Endodermal cell (in vitro differentiated cells): ENCODE measurements around the gene RHEB. TPM values are rescaled to one million over a fixed set of nuclear protein-coding genes. Genes with fewer than 3 reads are reported as not detected.

Source experiments
- DNase-seq: peaks from one replicate; pipeline ENCODE4 v3.0.0-alpha.2; 2017
- H3K27ac ChIP-seq: 2 replicates; pipeline ENCODE4 v1.5.1; 2013; ENCODE audit warnings: mild to moderate bottlenecking, low read depth, low read length, moderate library complexity
- H3K27me3 ChIP-seq: 2 replicates; pipeline ENCODE4 v1.6.1; 2013; ENCODE audit warnings: mild to moderate bottlenecking, low read length, moderate library complexity; ENCODE audit not compliant: insufficient read depth, control insufficient read depth, poor library complexity, severe bottlenecking
- H3K36me3 ChIP-seq: 2 replicates; pipeline ENCODE4 v1.7.0; 2013; ENCODE audit warnings: mild to moderate bottlenecking, low read length, moderate library complexity; ENCODE audit not compliant: control insufficient read depth, insufficient read depth
- H3K4me1 ChIP-seq: one replicate; pipeline ENCODE4 v1.7.0; 2013; ENCODE audit warnings: low read length; ENCODE audit not compliant: control insufficient read depth, insufficient read depth
- H3K4me3 ChIP-seq: 2 replicates; pipeline ENCODE4 v1.5.1; 2013; ENCODE audit warnings: mild to moderate bottlenecking, low read length, moderate library complexity
- H3K9ac ChIP-seq: 2 replicates; pipeline ENCODE4 v1.6.1; 2013; ENCODE audit warnings: mild to moderate bottlenecking, low read length, moderate library complexity; ENCODE audit not compliant: poor library complexity, severe bottlenecking; ENCODE audit errors: extremely low read depth
- H3K9me3 ChIP-seq: 2 replicates; pipeline ENCODE4 v1.6.1; 2013; ENCODE audit warnings: mild to moderate bottlenecking, low read length, moderate library complexity; ENCODE audit not compliant: control insufficient read depth
- H3K27ac Mint-ChIP-seq: 2 replicates; pipeline ENCODE4 v1.8.0; 2020; ENCODE audit warnings: mixed read lengths
- H3K27me3 Mint-ChIP-seq: 2 replicates; pipeline ENCODE4 v1.8.0; 2021; ENCODE audit warnings: mild to moderate bottlenecking, mixed read lengths; ENCODE audit not compliant: insufficient read depth
- H3K36me3 Mint-ChIP-seq: 2 replicates; pipeline ENCODE4 v1.8.0; 2020; ENCODE audit warnings: low read depth, mixed read lengths
- H3K4me1 Mint-ChIP-seq: 2 replicates; pipeline ENCODE4 v1.8.0; 2020; ENCODE audit warnings: mixed read lengths
- H3K4me3 Mint-ChIP-seq: 2 replicates; pipeline ENCODE4 v1.8.0; 2020; ENCODE audit warnings: mild to moderate bottlenecking, moderate library complexity, mixed read lengths
- H3K9me3 Mint-ChIP-seq: 2 replicates; pipeline ENCODE4 v1.8.0; 2020; ENCODE audit warnings: mild to moderate bottlenecking, mixed read lengths
- WGBS, 2 experiments: methylation state at CpG; one replicate each; pipeline versions ENCODE4 v1.1.5 to v1.1.7; 2013; ENCODE audit warnings: missing lambda C conversion rate in 2 of 2, mixed read lengths in 1 of 2; ENCODE audit not compliant: insufficient coverage in 1 of 2, insufficient read length in 1 of 2; 5-methylcytosine and 5-hydroxymethylcytosine counted together
- microRNA-seq: library from miRNA; unstranded; fragments of <30 nt; microRNA quantifications from one replicate; pipeline ENCODE4 v1.2.0, GENCODE V29; 2020; ENCODE audit warnings: borderline microRNAs expressed
- total RNA-seq, 2 donors: library from RNA; stranded (reverse); fragmentation: NEBNext Ultra II Directional in 1 of 2; extraction: Animal tissue kit (Norgen Biotek cat#: 25700) in 1 of 2; gene quantifications; 2 replicates in 1 of 2; 3 replicates in 1 of 2; pipeline ENCODE4 v1.2.1, GENCODE V29; 2021
- TF ChIP-seq, protein P1 (sequence below): fragments of 200-600 bp; sonication (generic); conservative IDR thresholded peaks from 2 replicates; pipeline ENCODE4 v1.5.0; 2021; ENCODE audit warnings: antibody characterized with exemption, mild to moderate bottlenecking

RHEB gene
- total RNA-seq, 2 donors from 2014 or later, result 108 to 113 TPM

DNA sequence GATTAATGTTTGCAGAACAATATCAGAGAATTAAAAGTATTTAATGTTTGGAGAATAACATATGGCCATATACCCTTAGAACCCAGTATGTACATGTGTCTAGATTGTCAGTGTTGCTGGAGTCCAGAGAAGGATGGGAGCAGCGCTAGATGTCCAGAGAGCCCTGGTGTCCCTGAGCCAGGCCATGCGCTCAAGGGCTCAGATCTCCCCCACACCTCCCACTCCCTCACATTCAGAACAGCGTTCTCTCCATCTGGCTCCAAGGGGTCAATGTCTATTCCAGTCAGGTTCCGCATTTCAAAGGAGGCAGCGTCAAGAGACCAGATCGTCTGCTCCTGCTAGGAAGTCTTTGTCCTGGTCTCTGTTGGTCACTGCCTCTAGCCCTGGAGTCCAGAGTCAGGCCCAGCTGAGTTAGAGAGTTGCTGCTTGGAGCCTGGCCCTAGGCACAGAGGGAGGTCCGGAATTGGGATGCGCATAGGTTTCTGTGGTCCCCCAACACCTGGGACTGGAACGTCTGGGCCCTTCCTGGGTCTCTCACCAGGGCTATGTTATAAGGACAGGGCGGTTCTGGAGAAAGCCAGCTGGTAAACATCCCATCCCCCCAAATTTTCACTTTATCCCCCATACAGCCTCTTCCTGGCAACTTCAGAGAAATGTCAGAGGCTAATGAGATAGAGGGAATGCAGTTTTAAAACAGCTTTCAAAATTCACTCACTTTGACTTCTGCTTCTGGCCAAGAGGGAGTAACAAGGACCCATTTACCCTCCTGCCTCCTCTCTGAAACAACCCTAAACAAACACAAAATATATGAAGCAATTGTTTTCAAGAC lies 103.4 kb downstream of the RHEB start:
- H3K9ac ChIP-seq, result no peak overlapping the region
- no peaks in the 10 kb centered on the region for H3K27me3 ChIP-seq
- TF ChIP-seq, protein P1, sequence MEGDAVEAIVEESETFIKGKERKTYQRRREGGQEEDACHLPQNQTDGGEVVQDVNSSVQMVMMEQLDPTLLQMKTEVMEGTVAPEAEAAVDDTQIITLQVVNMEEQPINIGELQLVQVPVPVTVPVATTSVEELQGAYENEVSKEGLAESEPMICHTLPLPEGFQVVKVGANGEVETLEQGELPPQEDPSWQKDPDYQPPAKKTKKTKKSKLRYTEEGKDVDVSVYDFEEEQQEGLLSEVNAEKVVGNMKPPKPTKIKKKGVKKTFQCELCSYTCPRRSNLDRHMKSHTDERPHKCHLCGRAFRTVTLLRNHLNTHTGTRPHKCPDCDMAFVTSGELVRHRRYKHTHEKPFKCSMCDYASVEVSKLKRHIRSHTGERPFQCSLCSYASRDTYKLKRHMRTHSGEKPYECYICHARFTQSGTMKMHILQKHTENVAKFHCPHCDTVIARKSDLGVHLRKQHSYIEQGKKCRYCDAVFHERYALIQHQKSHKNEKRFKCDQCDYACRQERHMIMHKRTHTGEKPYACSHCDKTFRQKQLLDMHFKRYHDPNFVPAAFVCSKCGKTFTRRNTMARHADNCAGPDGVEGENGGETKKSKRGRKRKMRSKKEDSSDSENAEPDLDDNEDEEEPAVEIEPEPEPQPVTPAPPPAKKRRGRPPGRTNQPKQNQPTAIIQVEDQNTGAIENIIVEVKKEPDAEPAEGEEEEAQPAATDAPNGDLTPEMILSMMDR, result no peak
- H3K27ac ChIP-seq, result no peak overlapping the region
- Mint-ChIP-seq H3K9me3 (peaks cover 30% of the 10 kb centered on the region), H3K27me3 (peaks cover 21% of the 10 kb centered on the region), H3K4me1 (peaks cover 24% of the 10 kb centered on the region), H3K4me3 (no peak overlapping the region), H3K36me3 (peaks cover 17% of the 10 kb centered on the region), H3K27ac (no peak overlapping the region)
- H3K4me3 ChIP-seq, result no peak overlapping the region
- peaks cover 1% of the 10 kb centered on the region for H3K4me1 ChIP-seq
- DNase-seq, result no peak
- H3K36me3 ChIP-seq, result no peaks in the 10 kb centered on the region
- H3K9me3 ChIP-seq, result peaks cover 24% of the 10 kb centered on the region
- 56 to 67% methylated on average over 5 to 10 of the region's 10 CpGs for WGBS, 2 experiments

Small RNAs within 50 kb of the gene (microRNA-seq; reads per million reads assigned to microRNA genes)
- gene MIR3907, result not detected

Other genes starting within 250 kb of the RHEB start
- 10 to 100 TPM; 50.2 to 64.7 TPM for gene NUB1, start 178.1 kb downstream of the RHEB start, total RNA-seq
- gene WDR86, start 109.9 kb downstream of the RHEB start, total RNA-seq, result 10 to 100 TPM; 83.3 to 94.2 TPM
- gene CRYGN, start 79.8 kb downstream of the RHEB start, total RNA-seq, result 1 to 10 TPM; 2.3 to 4.4 TPM